Mucosa of descending colon (tissue), 3 donors: ENCODE measurements around the gene LIG4. TPM values are rescaled to one million over a fixed set of nuclear protein-coding genes. Genes with fewer than 3 reads are reported as not detected.
A peak's percentile ranks its signal among the peaks of the same experiment; 100 is the strongest.
"Not testable (repeated sequence)": the region's sequence is repeated elsewhere in the genome, so short reads cannot be mapped to it uniquely, and the experiment has no call there.

Experiments used
- ATAC-seq: fragments of 200-7000 bp; cut with Tn5 transposase; one replicate; pipeline ENCODE4 v1.9.1; 2020; ENCODE audit warnings: mild to moderate bottlenecking, moderate library complexity
- DNase-seq, 3 donors: peaks; one replicate each; pipeline ENCODE4 v3.0.0-alpha.2; 2020
- H3K36me3 ChIP-seq: fragments of 200-600 bp; one replicate; pipeline ENCODE4 v1.8.0; 2021; ENCODE audit warnings: low read depth, mild to moderate bottlenecking
- H3K4me1 ChIP-seq: fragments of 200-600 bp; one replicate; pipeline ENCODE4 v1.8.0; 2021; ENCODE audit warnings: low read depth, mild to moderate bottlenecking
- H3K4me3 ChIP-seq: fragments of 200-600 bp; one replicate; pipeline ENCODE4 v1.8.0; 2021; ENCODE audit warnings: mild to moderate bottlenecking
- H3K9me3 ChIP-seq: fragments of 200-600 bp; one replicate; pipeline ENCODE4 v1.8.0; 2021; ENCODE audit warnings: mild to moderate bottlenecking
- intact Hi-C, 2 donors: fragments of 100-400 bp; cut with DNase I in 1 of 2; cut with micrococcal nuclease in 1 of 2; formaldehyde crosslinking; loops; one replicate each; pipeline versions ENCODE4 v1.11.0 to v1.11.1; 2022; cut with DNase I, micrococcal nuclease
- total RNA-seq, 3 donors: library from RNA; stranded (reverse); fragmentation: NEBNext Ultra II Directional in 2 of 3; extraction: Animal tissue kit (Norgen Biotek cat#: 25700) in 2 of 3; gene quantifications; one replicate each; pipeline versions ENCODE4 v1.2.1 to v1.2.4, GENCODE V29; 2021 to 2023
- TF ChIP-seq, protein P1 (sequence below): fragments of 200-600 bp; IDR thresholded peaks from one replicate; pipeline ENCODE4 v1.8.0; 2022; ENCODE audit warnings: antibody characterized with exemption, mild to moderate bottlenecking
- donor health status: DM: no; HTN: no; CAD: no; lungs with moderate emphysema.
- donor health status: DM: no; HTN: no; CAD: no.
- donor health status: DM: no; HTN: yes; CAD: no.

Gene LIG4
- total RNA-seq, 3 donors from 2014 or later: 10.4 to 11.7 (median 10.8) TPM

DNA sequence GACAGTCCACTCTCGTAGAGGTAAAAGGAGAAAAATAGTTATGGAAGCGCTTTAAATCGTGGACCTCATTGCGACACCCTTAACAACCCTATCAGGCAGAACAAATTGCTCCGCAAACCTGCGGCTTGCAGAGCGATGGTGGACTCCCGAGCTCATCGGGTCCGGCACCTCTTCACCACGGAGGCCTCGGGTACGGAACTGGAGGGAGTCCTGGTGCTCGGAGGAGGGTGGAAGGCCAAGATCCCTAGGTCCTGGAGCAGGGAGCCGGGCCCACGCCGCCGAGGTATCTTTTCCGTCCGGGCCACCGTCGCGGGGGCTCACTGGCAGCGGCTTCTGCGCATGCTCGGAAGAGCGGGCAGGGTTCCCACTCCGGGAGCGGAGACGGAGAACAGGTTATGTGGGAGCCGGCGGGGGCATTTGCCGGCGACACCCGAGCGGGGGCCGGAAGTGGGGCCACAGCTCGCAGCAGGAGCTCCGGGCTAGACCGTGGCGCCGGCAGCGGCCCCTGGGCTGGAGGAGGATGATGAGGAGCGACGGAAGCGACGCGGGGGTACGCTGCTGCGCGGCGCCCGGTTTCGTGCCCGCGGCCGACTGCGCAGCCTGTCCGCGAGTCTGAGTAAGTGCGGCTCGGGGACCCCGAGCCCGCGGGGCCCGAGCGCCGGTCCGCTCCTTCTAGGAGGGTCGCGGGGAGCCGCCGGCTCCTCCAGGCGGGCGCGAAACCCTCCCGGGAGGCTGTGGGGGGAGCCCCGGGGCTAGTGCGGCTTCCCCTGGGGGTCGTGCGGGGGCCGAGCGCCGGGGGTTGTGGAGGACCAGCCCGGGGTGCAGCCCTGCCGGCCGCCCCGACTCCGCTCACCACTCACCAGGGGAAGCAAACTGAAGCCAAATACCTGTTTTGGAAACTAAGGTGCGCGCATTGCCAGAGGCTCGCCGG lies 3.0 kb upstream of the LIG4 start, which contains the start of gene ABHD13:
Gene ABHD13, plus strand, starts transcription at position 349 of the 931 bp plus-strand sequence. CDS start 10,827 bp downstream, outside the sequence.
- peak; percentile 92 to 95 (median 93) for DNase-seq
- ATAC-seq: peak; percentile 92
- Histone ChIP-seq H3K36me3 (no peaks in the 10 kb centered on the region), H3K9me3 (no peaks in the 10 kb centered on the region), H3K4me1 (peaks cover 34% of the 10 kb centered on the region), H3K4me3 (peak within 1 kb of the TSS; percentile 98)
- TF ChIP-seq, protein P1, sequence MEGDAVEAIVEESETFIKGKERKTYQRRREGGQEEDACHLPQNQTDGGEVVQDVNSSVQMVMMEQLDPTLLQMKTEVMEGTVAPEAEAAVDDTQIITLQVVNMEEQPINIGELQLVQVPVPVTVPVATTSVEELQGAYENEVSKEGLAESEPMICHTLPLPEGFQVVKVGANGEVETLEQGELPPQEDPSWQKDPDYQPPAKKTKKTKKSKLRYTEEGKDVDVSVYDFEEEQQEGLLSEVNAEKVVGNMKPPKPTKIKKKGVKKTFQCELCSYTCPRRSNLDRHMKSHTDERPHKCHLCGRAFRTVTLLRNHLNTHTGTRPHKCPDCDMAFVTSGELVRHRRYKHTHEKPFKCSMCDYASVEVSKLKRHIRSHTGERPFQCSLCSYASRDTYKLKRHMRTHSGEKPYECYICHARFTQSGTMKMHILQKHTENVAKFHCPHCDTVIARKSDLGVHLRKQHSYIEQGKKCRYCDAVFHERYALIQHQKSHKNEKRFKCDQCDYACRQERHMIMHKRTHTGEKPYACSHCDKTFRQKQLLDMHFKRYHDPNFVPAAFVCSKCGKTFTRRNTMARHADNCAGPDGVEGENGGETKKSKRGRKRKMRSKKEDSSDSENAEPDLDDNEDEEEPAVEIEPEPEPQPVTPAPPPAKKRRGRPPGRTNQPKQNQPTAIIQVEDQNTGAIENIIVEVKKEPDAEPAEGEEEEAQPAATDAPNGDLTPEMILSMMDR: no peak
- intact Hi-C loops: no loop called here

DNA sequence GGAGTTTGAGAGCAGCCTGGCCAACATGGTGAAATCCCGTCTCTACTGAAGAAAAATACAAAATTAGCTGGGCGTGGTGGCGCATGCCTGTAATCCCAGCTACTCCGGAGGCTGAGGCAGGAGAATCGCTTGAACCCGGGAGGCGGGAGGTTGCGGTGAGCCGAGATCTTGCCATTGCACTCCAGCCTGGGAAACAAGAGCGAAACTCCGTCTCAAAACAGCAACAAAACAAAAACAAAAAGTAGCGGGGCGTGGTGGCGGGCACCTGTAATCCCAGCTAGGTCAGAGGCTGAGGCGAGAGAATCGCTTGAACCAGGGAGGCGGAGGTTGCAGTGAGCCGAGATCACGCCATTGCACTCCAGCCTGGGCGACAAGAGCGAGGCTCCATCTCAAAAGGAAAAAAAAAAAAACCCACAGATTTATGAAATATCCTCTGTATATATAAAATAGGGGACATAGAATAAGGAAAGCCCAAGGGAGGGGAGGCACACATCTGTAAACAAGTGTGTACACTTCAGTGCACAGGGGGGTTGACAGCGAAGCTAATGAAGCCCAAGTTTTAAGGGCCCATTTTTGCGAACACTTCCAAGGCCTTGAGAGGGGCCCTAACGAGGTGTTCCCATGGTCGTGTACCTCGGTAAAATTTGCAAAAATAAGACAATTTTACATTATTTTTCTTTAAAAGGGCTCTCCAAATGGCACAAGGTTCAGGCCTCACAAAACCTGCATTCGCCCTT lies 2.1 kb upstream of the LIG4 start:
- intact Hi-C loops: not testable (repeated sequence)

DNA sequence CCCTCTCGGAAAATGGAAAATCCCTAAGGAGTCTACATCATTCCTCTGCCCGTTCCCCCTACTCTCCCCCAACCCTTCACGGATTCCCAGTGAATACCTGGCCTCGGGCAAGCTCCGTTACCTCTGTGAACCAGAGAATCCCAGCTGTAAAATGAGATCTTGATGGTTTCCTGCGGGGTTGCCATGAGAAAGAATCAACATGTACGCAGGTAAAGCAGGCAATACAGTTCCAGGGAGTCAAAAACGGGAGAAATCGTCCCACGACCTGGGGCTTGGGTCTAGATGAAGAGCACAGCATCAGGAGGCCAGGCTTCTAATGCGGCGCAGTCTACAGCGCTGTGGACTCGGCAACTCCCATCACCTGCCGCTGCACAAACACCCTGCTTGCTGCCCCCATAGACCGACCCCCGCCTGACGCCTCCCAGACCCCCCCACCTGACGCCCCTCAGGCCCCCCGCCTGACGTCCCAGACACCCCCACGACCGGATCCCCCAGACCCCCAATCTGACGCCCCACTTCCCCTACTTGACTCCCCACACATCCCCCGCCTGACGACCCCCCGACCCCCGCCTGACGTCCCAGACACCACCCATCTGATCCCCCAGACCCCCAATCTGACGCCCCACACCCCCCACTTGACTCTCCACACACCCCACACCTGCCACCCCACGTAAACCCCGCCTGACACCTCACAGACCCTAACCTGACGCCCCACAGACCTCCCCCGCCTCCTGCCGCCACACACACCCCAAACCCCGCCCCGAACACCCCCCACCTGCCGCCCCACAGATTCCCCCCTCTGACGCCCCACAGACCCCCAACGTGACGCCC lies 680 bp downstream of the LIG4 start:
- TF ChIP-seq, protein P1: no peak
- Histone ChIP-seq H3K36me3 (no peaks in the 10 kb centered on the region), H3K4me3 (no peak overlapping the region), H3K4me1 (peaks cover 25% of the 10 kb centered on the region), H3K9me3 (no peaks in the 10 kb centered on the region)
- intact Hi-C loops: no loop called here
- DNase-seq (peak in 2 of 3 donors; percentile 19 to 33), ATAC-seq (no peak)

More for the DNA sequence above, 2.1 kb upstream of the LIG4 start:
- Histone ChIP-seq H3K4me1 (peaks cover 34% of the 10 kb centered on the region), H3K4me3 (peak overlapping the region; percentile 98)
- H3K36me3 ChIP-seq, ATAC-seq, H3K9me3 ChIP-seq: not testable (repeated sequence)
- peak; percentile 10 to 48 (median 37) for DNase-seq

DNA sequence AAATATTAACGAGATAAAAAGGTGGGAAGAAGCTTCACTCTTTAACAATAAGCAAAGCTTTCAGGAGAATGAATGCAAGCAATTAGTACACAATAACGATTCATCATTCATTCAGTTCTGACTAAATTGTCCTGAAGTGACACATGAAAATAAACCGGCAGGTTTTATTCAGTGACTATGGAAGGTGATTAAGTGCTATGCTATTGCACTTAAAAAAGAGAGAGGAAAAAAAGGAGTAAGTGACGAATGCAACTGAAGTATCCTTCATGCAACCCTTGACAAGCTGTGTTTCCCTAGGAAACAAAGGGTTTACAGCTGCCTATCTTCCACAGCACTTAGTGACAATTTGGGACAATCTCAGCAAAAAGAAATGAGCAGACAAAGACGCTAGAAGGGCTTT lies 1.4 kb downstream of the LIG4 start:
- intact Hi-C loops: no loop called here
- H3K9me3 ChIP-seq: no peaks in the 10 kb centered on the region
- TF ChIP-seq, protein P1: no peak
- no peaks in the 10 kb centered on the region for H3K36me3 ChIP-seq
- H3K4me1 ChIP-seq: peaks cover 20% of the 10 kb centered on the region
- ATAC-seq: no peak
- DNase-seq: no peak
- no peak overlapping the region for H3K4me3 ChIP-seq

DNA sequence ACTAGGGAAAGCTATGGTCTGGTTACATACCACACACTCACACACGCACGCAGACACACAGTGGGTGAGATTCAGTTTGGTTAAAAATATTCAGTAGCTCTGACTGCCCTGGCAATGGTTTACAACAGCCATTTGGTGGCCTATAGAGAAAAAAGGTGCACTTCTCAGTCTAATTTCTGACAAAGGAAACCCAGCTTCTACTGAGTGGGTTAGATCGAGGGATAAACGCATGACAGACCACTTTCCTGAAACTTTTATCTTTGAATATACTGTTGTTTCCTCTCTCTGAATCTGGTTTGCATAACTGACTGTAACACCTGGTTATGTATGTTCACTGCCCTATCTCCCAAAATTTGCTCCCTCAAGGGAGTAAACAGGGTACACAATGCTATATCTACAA lies 2.5 kb downstream of the LIG4 start:
- Histone ChIP-seq H3K4me1 (peaks cover 20% of the 10 kb centered on the region), H3K9me3 (no peaks in the 10 kb centered on the region), H3K4me3 (no peak overlapping the region), H3K36me3 (no peaks in the 10 kb centered on the region)
- TF ChIP-seq, protein P1: no peak
- intact Hi-C loops: no loop called here
- ATAC-seq (no peak), DNase-seq (no peak)
